ENCODE measurements around the gene MGAT3.

MGAT3 gene

GRCh38 chr22:39532215-39533073 is 75.6 kb downstream of the MGAT3 start, which contains the start of gene RPS19BP1 (continued):
- TF ChIP-seq, protein P1, sequence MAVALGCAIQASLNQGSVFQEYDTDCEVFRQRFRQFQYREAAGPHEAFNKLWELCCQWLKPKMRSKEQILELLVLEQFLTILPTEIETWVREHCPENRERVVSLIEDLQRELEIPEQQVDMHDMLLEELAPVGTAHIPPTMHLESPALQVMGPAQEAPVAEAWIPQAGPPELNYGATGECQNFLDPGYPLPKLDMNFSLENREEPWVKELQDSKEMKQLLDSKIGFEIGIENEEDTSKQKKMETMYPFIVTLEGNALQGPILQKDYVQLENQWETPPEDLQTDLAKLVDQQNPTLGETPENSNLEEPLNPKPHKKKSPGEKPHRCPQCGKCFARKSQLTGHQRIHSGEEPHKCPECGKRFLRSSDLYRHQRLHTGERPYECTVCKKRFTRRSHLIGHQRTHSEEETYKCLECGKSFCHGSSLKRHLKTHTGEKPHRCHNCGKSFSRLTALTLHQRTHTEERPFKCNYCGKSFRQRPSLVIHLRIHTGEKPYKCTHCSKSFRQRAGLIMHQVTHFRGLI (tag by site-specific recombination; IDR thresholded peaks at IDR 0.05) = 0 out of 2 replicates have a peak, but pooled peaks have one; percentile 7
- TF ChIP-seq SALL2 (tag by site-specific recombination; IDR thresholded peaks at IDR 0.05; ENCODE audit: borderline replicate concordance) = no peak
- TF ChIP-seq ZBTB26 (tag by site-specific recombination; optimal IDR thresholded peaks at IDR 0.05) = peak; percentile 42
- no peak for TF ChIP-seq ZNF146 (tag by site-specific recombination; IDR thresholded peaks at IDR 0.05)
- TF ChIP-seq ZNF561 (tag by site-specific recombination; IDR thresholded peaks at IDR 0.05; ENCODE audit: borderline replicate concordance) = peak; percentile 48; the same call in 1 of the 2 replicates
- TF ChIP-seq ZFP37 (tag by site-specific recombination; IDR thresholded peaks at IDR 0.05) = no peak
- TF ChIP-seq ZNF26 (tag by site-specific recombination; IDR thresholded peaks at IDR 0.05) = no peak
- no peak for TF ChIP-seq ZNF292 (tag by site-specific recombination; IDR thresholded peaks at IDR 0.05; ENCODE audit: borderline replicate concordance, low read depth)
- no peak for TF ChIP-seq ZNF140 (tag by site-specific recombination; IDR thresholded peaks at IDR 0.05)
- peak; percentile 43; the same call in 1 of the 2 replicates for TF ChIP-seq ZNF394 (tag by site-specific recombination; IDR thresholded peaks at IDR 0.05; ENCODE audit: borderline replicate concordance)
- TF ChIP-seq ZSCAN5A (tag by site-specific recombination; IDR thresholded peaks at IDR 0.05) = no peak
- TF ChIP-seq, protein P2, sequence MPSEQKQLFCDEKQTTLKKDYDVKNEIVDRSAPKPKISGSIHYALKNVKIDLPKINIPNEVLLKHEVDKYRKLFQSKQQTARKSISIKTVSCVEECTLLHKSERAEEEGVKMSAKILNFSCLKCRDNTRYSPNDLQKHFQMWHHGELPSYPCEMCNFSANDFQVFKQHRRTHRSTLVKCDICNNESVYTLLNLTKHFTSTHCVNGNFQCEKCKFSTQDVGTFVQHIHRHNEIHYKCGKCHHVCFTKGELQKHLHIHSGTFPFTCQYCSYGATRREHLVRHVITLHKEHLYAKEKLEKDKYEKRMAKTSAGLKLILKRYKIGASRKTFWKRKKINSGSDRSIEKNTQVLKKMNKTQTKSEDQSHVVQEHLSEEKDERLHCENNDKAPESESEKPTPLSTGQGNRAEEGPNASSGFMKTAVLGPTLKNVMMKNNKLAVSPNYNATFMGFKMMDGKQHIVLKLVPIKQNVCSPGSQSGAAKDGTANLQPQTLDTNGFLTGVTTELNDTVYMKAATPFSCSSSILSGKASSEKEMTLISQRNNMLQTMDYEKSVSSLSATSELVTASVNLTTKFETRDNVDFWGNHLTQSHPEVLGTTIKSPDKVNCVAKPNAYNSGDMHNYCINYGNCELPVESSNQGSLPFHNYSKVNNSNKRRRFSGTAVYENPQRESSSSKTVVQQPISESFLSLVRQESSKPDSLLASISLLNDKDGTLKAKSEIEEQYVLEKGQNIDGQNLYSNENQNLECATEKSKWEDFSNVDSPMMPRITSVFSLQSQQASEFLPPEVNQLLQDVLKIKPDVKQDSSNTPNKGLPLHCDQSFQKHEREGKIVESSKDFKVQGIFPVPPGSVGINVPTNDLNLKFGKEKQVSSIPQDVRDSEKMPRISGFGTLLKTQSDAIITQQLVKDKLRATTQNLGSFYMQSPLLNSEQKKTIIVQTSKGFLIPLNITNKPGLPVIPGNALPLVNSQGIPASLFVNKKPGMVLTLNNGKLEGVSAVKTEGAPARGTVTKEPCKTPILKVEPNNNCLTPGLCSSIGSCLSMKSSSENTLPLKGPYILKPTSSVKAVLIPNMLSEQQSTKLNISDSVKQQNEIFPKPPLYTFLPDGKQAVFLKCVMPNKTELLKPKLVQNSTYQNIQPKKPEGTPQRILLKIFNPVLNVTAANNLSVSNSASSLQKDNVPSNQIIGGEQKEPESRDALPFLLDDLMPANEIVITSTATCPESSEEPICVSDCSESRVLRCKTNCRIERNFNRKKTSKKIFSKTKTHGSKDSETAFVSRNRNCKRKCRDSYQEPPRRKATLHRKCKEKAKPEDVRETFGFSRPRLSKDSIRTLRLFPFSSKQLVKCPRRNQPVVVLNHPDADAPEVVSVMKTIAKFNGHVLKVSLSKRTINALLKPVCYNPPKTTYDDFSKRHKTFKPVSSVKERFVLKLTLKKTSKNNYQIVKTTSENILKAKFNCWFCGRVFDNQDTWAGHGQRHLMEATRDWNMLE (tag by site-specific recombination; conservative IDR thresholded peaks at IDR 0.05; ENCODE audit: low read depth) = peak; percentile 69
- peak; percentile 86 for TF ChIP-seq YY1 (tag by site-specific recombination; IDR thresholded peaks at IDR 0.05)
- TF ChIP-seq ZXDB (tag by site-specific recombination; IDR thresholded peaks at IDR 0.05) = peak; percentile 99
- TF ChIP-seq ZNF24 (tag by site-specific recombination; IDR thresholded peaks at IDR 0.05) = no peak
- TF ChIP-seq GLI2 (tag by site-specific recombination; IDR thresholded peaks at IDR 0.05; ENCODE audit: borderline replicate concordance, low read depth) = no peak
- no peak for TF ChIP-seq ZNF16 (tag by site-specific recombination; IDR thresholded peaks at IDR 0.05; ENCODE audit: low read depth)
- TF ChIP-seq ZNF521 (tag by site-specific recombination; IDR thresholded peaks at IDR 0.05) = no peak
- peak; percentile 51; the same call in 1 of the 2 replicates for TF ChIP-seq ZBTB8A (tag by site-specific recombination; IDR thresholded peaks at IDR 0.05)
- TF ChIP-seq, protein P3, sequence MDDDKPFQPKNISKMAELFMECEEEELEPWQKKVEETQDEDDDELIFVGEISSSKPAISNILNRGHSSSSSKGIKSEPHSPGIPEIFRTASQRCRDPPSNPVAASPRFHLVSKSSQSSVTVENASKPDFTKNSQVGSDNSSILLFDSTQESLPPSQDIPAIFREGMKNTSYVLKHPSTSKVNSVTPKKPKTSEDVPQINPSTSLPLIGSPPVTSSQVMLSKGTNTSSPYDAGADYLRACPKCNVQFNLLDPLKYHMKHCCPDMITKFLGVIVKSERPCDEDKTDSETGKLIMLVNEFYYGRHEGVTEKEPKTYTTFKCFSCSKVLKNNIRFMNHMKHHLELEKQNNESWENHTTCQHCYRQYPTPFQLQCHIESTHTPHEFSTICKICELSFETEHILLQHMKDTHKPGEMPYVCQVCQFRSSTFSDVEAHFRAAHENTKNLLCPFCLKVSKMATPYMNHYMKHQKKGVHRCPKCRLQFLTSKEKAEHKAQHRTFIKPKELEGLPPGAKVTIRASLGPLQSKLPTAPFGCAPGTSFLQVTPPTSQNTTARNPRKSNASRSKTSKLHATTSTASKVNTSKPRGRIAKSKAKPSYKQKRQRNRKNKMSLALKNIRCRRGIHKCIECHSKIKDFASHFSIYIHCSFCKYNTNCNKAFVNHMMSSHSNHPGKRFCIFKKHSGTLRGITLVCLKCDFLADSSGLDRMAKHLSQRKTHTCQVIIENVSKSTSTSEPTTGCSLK (tag by site-specific recombination; IDR thresholded peaks at IDR 0.05) = no peak
- no peak for TF ChIP-seq INSM2 (tag by site-specific recombination; IDR thresholded peaks at IDR 0.05)
- TF ChIP-seq ZSCAN23 (tag by site-specific recombination; IDR thresholded peaks at IDR 0.05) = 0 out of 2 replicates have a peak, but pooled peaks have one; percentile 42
- TF ChIP-seq ZNF132 (tag by site-specific recombination; IDR thresholded peaks at IDR 0.05; ENCODE audit: borderline replicate concordance) = no peak
